CD4-positive, alpha-beta T cell treated with Interleukin-4 for 4 hours (primary cell): ENCODE data around the gene TOP3A.
"Not testable (repeated sequence)": the region's sequence is repeated elsewhere in the genome, so short reads cannot be mapped to it uniquely, and the experiment has no call there.

Experiments
- DNase-seq: peaks from one replicate; pipeline ENCODE4 v3.0.0-alpha.2; 2020

The TOP3A gene

GRCh38 chr17:18314731-18315561, at the start of gene TOP3A, which contains the start of gene SMCR8:
TOP3A (minus strand) TSS chr17:18314994; CDS start chr17:18314778, 216 bp downstream.
SMCR8 (plus strand) TSS chr17:18315293; CDS start chr17:18315790, 497 bp downstream.
- DNase-seq = peak; percentile 98

- DNase-seq = no peak
Measured at GRCh38 chr17:18364166-18364565, 49.4 kb upstream of the TOP3A start.

- DNase-seq = peak; percentile 87
Measured at GRCh38 chr17:18363101-18364049, 48.6 kb upstream of the TOP3A start, which contains the start of gene SHMT1. SHMT1 (minus strand) TSS chr17:18363550; CDS start chr17:18355981, 7,569 bp downstream.

GRCh38 chr17:18362698-18363100, 47.9 kb upstream of the TOP3A start:
- DNase-seq = no peak

- no peak for DNase-seq
Measured at GRCh38 chr17:18361837-18362697, 47.3 kb upstream of the TOP3A start.

- DNase-seq = no peak
Measured at GRCh38 chr17:18360518-18360917, 45.7 kb upstream of the TOP3A start.

GRCh38 chr17:18356624-18357023, 41.8 kb upstream of the TOP3A start:
- DNase-seq = no peak

- no peak for DNase-seq
Measured at GRCh38 chr17:18353541-18353940, 38.7 kb upstream of the TOP3A start.

- DNase-seq = no peak
Measured at GRCh38 chr17:18344021-18344420, 29.2 kb upstream of the TOP3A start.

GRCh38 chr17:18339933-18340332, 25.1 kb upstream of the TOP3A start:
- DNase-seq = no peak

- DNase-seq = not testable (repeated sequence)
Measured at GRCh38 chr17:18338158-18338557, 23.4 kb upstream of the TOP3A start.

- no peak for DNase-seq
Measured at GRCh38 chr17:18332909-18333489, 18.2 kb upstream of the TOP3A start.

GRCh38 chr17:18331879-18332278, 17.1 kb upstream of the TOP3A start:
- peak; percentile 21 for DNase-seq

- DNase-seq = no peak
Measured at GRCh38 chr17:18328643-18329204, 13.9 kb upstream of the TOP3A start.

- no peak for DNase-seq
Measured at GRCh38 chr17:18327556-18327955, 12.8 kb upstream of the TOP3A start.

- no peak for DNase-seq
Measured at GRCh38 chr17:18327093-18327492, 12.3 kb upstream of the TOP3A start.

- DNase-seq = no peak
Measured at GRCh38 chr17:18326572-18326971, 11.8 kb upstream of the TOP3A start.

- no peak for DNase-seq
Measured at GRCh38 chr17:18326039-18326438, 11.2 kb upstream of the TOP3A start.

- no peak for DNase-seq
Measured at GRCh38 chr17:18324140-18325050, 9.6 kb upstream of the TOP3A start.

GRCh38 chr17:18323507-18324139, 8.8 kb upstream of the TOP3A start:
- DNase-seq = no peak
